Neural progenitor cell (in vitro differentiated cells): ENCODE measurements around the gene PHB1. TPM values are rescaled to one million over a fixed set of nuclear protein-coding genes. Genes with fewer than 3 reads are reported as not detected.
A peak's percentile ranks its signal among the peaks of the same experiment; 100 is the strongest.

Experiments
- DNase-seq: peaks from one replicate; pipeline ENCODE4 v3.0.0-alpha.2; 2016; ENCODE audit warnings: low spot score
- H2AFZ ChIP-seq: fragments of 200-600 bp; sonication (generic); replicated peaks from 2 replicates; pipeline ENCODE4 v1.6.1; 2016; ENCODE audit warnings: antibody characterized with exemption
- H3F3A ChIP-seq: fragments of 200-600 bp; sonication (generic); 2 replicates; pipeline ENCODE4 v1.6.1; 2016; ENCODE audit warnings: antibody characterized with exemption, low read depth
- H3K27ac ChIP-seq: fragments of 200-600 bp; sonication (generic); 2 replicates; pipeline ENCODE4 v1.5.1; 2016; ENCODE audit warnings: mild to moderate bottlenecking
- H3K27me3 ChIP-seq: fragments of 200-600 bp; sonication (generic); 2 replicates; pipeline ENCODE4 v1.6.1; 2016; ENCODE audit warnings: mild to moderate bottlenecking, moderate library complexity
- H3K36me3 ChIP-seq: fragments of 200-600 bp; sonication (generic); 2 replicates; pipeline ENCODE4 v1.5.1; 2016
- H3K4me1 ChIP-seq: fragments of 200-600 bp; sonication (generic); 2 replicates; pipeline ENCODE4 v1.6.1; 2016; ENCODE audit warnings: mixed run types
- H3K4me2 ChIP-seq: fragments of 200-600 bp; sonication (generic); 2 replicates; pipeline ENCODE4 v1.6.1; 2016
- H3K4me3 ChIP-seq: fragments of 200-600 bp; sonication (generic); 2 replicates; pipeline ENCODE4 v1.5.1; 2016
- H3K79me2 ChIP-seq: fragments of 200-600 bp; sonication (generic); 2 replicates; pipeline ENCODE4 v1.6.1; 2016; ENCODE audit warnings: low read depth
- H3K9ac ChIP-seq: fragments of 200-600 bp; sonication (generic); 2 replicates; pipeline ENCODE4 v1.6.1; 2016
- H3K9me3 ChIP-seq: fragments of 200-600 bp; sonication (generic); 2 replicates; pipeline ENCODE4 v1.5.1; 2016; ENCODE audit warnings: low read depth
- H4K20me1 ChIP-seq: fragments of 200-600 bp; sonication (generic); 2 replicates; pipeline ENCODE4 v1.6.1; 2016; ENCODE audit warnings: low read depth
- H3K27ac Mint-ChIP-seq: 3 replicates; pipeline ENCODE4 v1.8.0; 2021; ENCODE audit warnings: mixed read lengths
- H3K27me3 Mint-ChIP-seq: 2 replicates; pipeline ENCODE4 v1.8.0; 2022; ENCODE audit warnings: low read depth, mild to moderate bottlenecking, inconsistent platforms, moderate library complexity, mixed read lengths; ENCODE audit not compliant: insufficient read depth
- H3K36me3 Mint-ChIP-seq: 3 replicates; pipeline ENCODE4 v1.8.0; 2021; ENCODE audit warnings: mixed read lengths
- H3K4me1 Mint-ChIP-seq: 3 replicates; pipeline ENCODE4 v1.8.0; 2021; ENCODE audit warnings: mixed read lengths
- H3K4me3 Mint-ChIP-seq: 3 replicates; pipeline ENCODE4 v1.8.0; 2021; ENCODE audit warnings: mild to moderate bottlenecking, moderate library complexity, mixed read lengths
- H3K9me3 Mint-ChIP-seq: 3 replicates; pipeline ENCODE4 v1.8.0; 2020; ENCODE audit warnings: mixed read lengths
- EZH2 ChIP-seq: fragments of 200-600 bp; sonication (generic); IDR thresholded peaks from 2 replicates; pipeline ENCODE4 v1.6.1; 2017; ENCODE audit warnings: antibody characterized with exemption, mild to moderate bottlenecking, moderate library complexity
- EZH2phosphoT487 ChIP-seq: fragments of 200-600 bp; sonication (generic); IDR thresholded peaks from 2 replicates; pipeline ENCODE4 v1.6.1; 2017; ENCODE audit warnings: antibody characterized with exemption
- total RNA-seq: library from RNA; depleted of rRNA; stranded (reverse); fragments of >200 nt; gene quantifications from 2 replicates; pipeline ENCODE4 v1.2.3, GENCODE V29; 2015; ENCODE audit warnings: low replicate concordance
- TF ChIP-seq, protein P1 (sequence below): fragments of 200-600 bp; sonication (generic); IDR thresholded peaks from 2 replicates; pipeline ENCODE4 v1.5.1; 2017; ENCODE audit warnings: antibody characterized with exemption, mild to moderate bottlenecking

PHB1 gene
- total RNA-seq, 1 donor from 2014 or later = 126 TPM

DNA sequence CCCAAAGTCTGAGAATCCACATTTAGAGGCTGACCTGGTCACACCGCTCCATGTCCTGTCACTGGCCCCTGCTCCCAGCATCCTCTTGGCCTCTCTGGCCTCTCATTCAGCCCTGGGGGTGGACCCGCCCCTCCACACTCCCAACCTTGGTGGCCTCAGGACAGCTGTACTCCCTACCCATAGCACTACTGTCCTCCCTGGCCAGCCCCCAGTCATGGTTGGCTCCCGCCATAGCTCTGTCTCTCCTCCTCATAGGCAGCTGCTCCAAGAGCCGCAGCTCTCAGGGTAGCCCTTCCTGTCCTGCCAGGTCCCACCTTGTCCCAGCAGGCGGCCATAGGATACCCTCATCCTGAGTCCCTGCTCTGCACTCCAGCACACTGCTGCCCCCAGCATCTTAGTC is 38.0 kb upstream of the PHB1 start:
- peaks cover 10% of the 10 kb centered on the region for H3K4me1 ChIP-seq
- H3K9ac ChIP-seq = no peak overlapping the region
- Mint-ChIP-seq H3K27me3 (peaks cover 7% of the 10 kb centered on the region), H3K4me1 (peaks cover 15% of the 10 kb centered on the region), H3K9me3 (no peaks in the 10 kb centered on the region), H3K36me3 (no peaks in the 10 kb centered on the region), H3K27ac (no peak overlapping the region), H3K4me3 (no peak overlapping the region)
- H3K36me3 ChIP-seq = no peaks in the 10 kb centered on the region
- no peaks in the 10 kb centered on the region for H3K9me3 ChIP-seq
- no peaks in the 10 kb centered on the region for H4K20me1 ChIP-seq
- no peaks in the 10 kb centered on the region for H3F3A ChIP-seq
- H3K79me2 ChIP-seq = no peaks in the 10 kb centered on the region
- H3K27me3 ChIP-seq = no peaks in the 10 kb centered on the region
- H3K4me3 ChIP-seq = no peak overlapping the region
- DNase-seq = no peak
- no peak overlapping the region for H3K27ac ChIP-seq
- H3K4me2 ChIP-seq = no peak overlapping the region
- TF ChIP-seq, protein P1, sequence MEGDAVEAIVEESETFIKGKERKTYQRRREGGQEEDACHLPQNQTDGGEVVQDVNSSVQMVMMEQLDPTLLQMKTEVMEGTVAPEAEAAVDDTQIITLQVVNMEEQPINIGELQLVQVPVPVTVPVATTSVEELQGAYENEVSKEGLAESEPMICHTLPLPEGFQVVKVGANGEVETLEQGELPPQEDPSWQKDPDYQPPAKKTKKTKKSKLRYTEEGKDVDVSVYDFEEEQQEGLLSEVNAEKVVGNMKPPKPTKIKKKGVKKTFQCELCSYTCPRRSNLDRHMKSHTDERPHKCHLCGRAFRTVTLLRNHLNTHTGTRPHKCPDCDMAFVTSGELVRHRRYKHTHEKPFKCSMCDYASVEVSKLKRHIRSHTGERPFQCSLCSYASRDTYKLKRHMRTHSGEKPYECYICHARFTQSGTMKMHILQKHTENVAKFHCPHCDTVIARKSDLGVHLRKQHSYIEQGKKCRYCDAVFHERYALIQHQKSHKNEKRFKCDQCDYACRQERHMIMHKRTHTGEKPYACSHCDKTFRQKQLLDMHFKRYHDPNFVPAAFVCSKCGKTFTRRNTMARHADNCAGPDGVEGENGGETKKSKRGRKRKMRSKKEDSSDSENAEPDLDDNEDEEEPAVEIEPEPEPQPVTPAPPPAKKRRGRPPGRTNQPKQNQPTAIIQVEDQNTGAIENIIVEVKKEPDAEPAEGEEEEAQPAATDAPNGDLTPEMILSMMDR = no peak
- TF ChIP-seq EZH2 (no peak), EZH2phosphoT487 (no peak)
- H2AFZ ChIP-seq = no peak overlapping the region

- peaks cover 3% of the 10 kb centered on the region for H3K27me3 Mint-ChIP-seq
- Histone ChIP-seq H3K27me3 (no peaks in the 10 kb centered on the region), H2AFZ (no peak overlapping the region), H3K36me3 (no peaks in the 10 kb centered on the region), H3K4me1 (peaks cover 10% of the 10 kb centered on the region), H3K4me3 (no peak overlapping the region), H3K9me3 (no peaks in the 10 kb centered on the region), H3K27ac (no peak overlapping the region), H3K9ac (no peak overlapping the region), H3K4me2 (no peak overlapping the region), H4K20me1 (no peaks in the 10 kb centered on the region), H3F3A (no peaks in the 10 kb centered on the region), H3K79me2 (no peaks in the 10 kb centered on the region)
- H3K4me1 Mint-ChIP-seq = peaks cover 15% of the 10 kb centered on the region
- H3K27ac Mint-ChIP-seq = peak overlapping the region; percentile 21
- H3K36me3 Mint-ChIP-seq = no peaks in the 10 kb centered on the region
- no peak overlapping the region for H3K4me3 Mint-ChIP-seq
- H3K9me3 Mint-ChIP-seq = no peaks in the 10 kb centered on the region
- no peak for DNase-seq
- TF ChIP-seq, protein P1 = no peak
- TF ChIP-seq EZH2phosphoT487 (no peak), EZH2 (no peak)
These were observed 37.5 kb upstream of the PHB1 start for GRCh38 chr17:49452201-49452600.

- Histone ChIP-seq H4K20me1 (no peaks in the 10 kb centered on the region), H3K79me2 (no peaks in the 10 kb centered on the region), H3K9ac (no peak overlapping the region), H2AFZ (no peak overlapping the region), H3K36me3 (no peaks in the 10 kb centered on the region), H3K9me3 (no peaks in the 10 kb centered on the region), H3K27me3 (no peaks in the 10 kb centered on the region), H3F3A (no peaks in the 10 kb centered on the region), H3K4me2 (no peak overlapping the region), H3K4me3 (no peak overlapping the region), H3K4me1 (peaks cover 10% of the 10 kb centered on the region), H3K27ac (no peak overlapping the region)
- no peak for DNase-seq
- Mint-ChIP-seq H3K36me3 (no peaks in the 10 kb centered on the region), H3K27me3 (no peaks in the 10 kb centered on the region), H3K4me1 (peaks cover 15% of the 10 kb centered on the region), H3K9me3 (no peaks in the 10 kb centered on the region), H3K27ac (no peak overlapping the region), H3K4me3 (no peak overlapping the region)
- TF ChIP-seq EZH2 (no peak), EZH2phosphoT487 (no peak)
- TF ChIP-seq, protein P1 = no peak
These were observed 36.1 kb upstream of the PHB1 start for GRCh38 chr17:49450735-49451134.
